Activated CD4-positive, alpha-beta memory T cell treated with anti-CD3 and anti-CD28 coated beads for 36 hours (primary cell): Measurements from ENCODE around the gene FBLN1. TPM values are rescaled to one million over a fixed set of nuclear protein-coding genes. Genes with fewer than 3 reads are reported as not detected.

ENCODE experiments used
- CTCF ChIA-PET: fragments of 350-600 bp; sonication (Branson Sonifier 250); formaldehyde crosslinking; loops from one replicate; lab custom pipeline; 2021; ENCODE audit warnings: antibody characterized with exemption, inconsistent platforms; lab: Charles Lee
- POLR2A ChIA-PET: fragments of 350-600 bp; sonication (Branson Sonifier 250); formaldehyde crosslinking; loops from one replicate; lab custom pipeline; 2021; ENCODE audit warnings: antibody characterized with exemption; lab: Charles Lee
- DNase-seq: peaks from one replicate; pipeline ENCODE4 v3.0.0-alpha.2; 2020
- H3K27ac Mint-ChIP-seq: one replicate; pipeline ENCODE4 v1.8.0; 2021; ENCODE audit warnings: mixed read lengths
- H3K27me3 Mint-ChIP-seq: one replicate; pipeline ENCODE4 v1.8.0; 2021; ENCODE audit warnings: mixed read lengths
- H3K36me3 Mint-ChIP-seq: one replicate; pipeline ENCODE4 v1.8.0; 2021; ENCODE audit warnings: mixed read lengths
- H3K4me1 Mint-ChIP-seq: one replicate; pipeline ENCODE4 v1.8.0; 2021; ENCODE audit warnings: low read depth, mixed read lengths
- H3K4me3 Mint-ChIP-seq: one replicate; pipeline ENCODE4 v1.8.0; 2021; ENCODE audit warnings: mild to moderate bottlenecking, mixed read lengths
- H3K9me3 Mint-ChIP-seq: one replicate; pipeline ENCODE4 v1.8.0; 2021; ENCODE audit warnings: mixed read lengths
- intact Hi-C: fragments of 100-400 bp; cut with micrococcal nuclease; formaldehyde crosslinking; loops from one replicate; pipeline ENCODE4 v1.15.1; 2023
- total RNA-seq, 2 experiments: library from RNA; stranded (reverse); gene quantifications; one replicate each; pipeline ENCODE4 v1.2.3, GENCODE V29; 2021

Gene FBLN1
- total RNA-seq, 2 experiments from 2014 or later: not detected

GRCh38 chr22:45496451-45496941, 6.2 kb upstream of the FBLN1 start:
- Mint-ChIP-seq H3K36me3 (no peaks in the 10 kb centered on the region), H3K4me3 (no peak overlapping the region), H3K27ac (no peak overlapping the region), H3K9me3 (no peaks in the 10 kb centered on the region), H3K27me3 (peaks cover 25% of the 10 kb centered on the region), H3K4me1 (peaks cover 3% of the 10 kb centered on the region)
- ChIA-PET CTCF (interaction anchor here (0.6 kb wide), 1 partner anchor 84 kb away, joined by 3 read pairs; no protein-coding TSS in a partner anchor), POLR2A (no interaction called here)
- intact Hi-C loops: no loop called here
- DNase-seq: no peak

GRCh38 chr22:45497351-45498145, 5.1 kb upstream of the FBLN1 start:
- peaks cover 30% of the 10 kb centered on the region for H3K27me3 Mint-ChIP-seq
- H3K4me1 Mint-ChIP-seq: peaks cover 3% of the 10 kb centered on the region
- intact Hi-C loops: no loop called here
- no peak overlapping the region for H3K4me3 Mint-ChIP-seq
- no peaks in the 10 kb centered on the region for H3K9me3 Mint-ChIP-seq
- DNase-seq: no peak
- H3K27ac Mint-ChIP-seq: no peak overlapping the region
- ChIA-PET CTCF (no interaction called here), POLR2A (no interaction called here)
- H3K36me3 Mint-ChIP-seq: no peaks in the 10 kb centered on the region

- H3K27me3 Mint-ChIP-seq: peaks cover 33% of the 10 kb centered on the region
- CTCF ChIA-PET: no interaction called here
- H3K36me3 Mint-ChIP-seq: no peaks in the 10 kb centered on the region
- H3K27ac Mint-ChIP-seq: no peak overlapping the region
- no peaks in the 10 kb centered on the region for H3K9me3 Mint-ChIP-seq
- H3K4me1 Mint-ChIP-seq: peaks cover 3% of the 10 kb centered on the region
- intact Hi-C loops: no loop called here
- POLR2A ChIA-PET: no interaction called here
- no peak overlapping the region for H3K4me3 Mint-ChIP-seq
- no peak for DNase-seq
These were observed 2.9 kb upstream of the FBLN1 start for GRCh38 chr22:45499746-45500145.

- no peak for DNase-seq
- no peaks in the 10 kb centered on the region for H3K9me3 Mint-ChIP-seq
- ChIA-PET CTCF (no interaction called here), POLR2A (no interaction called here)
- H3K36me3 Mint-ChIP-seq: no peaks in the 10 kb centered on the region
- intact Hi-C loops: no loop called here
- peaks cover 37% of the 10 kb centered on the region for H3K27me3 Mint-ChIP-seq
- no peak overlapping the region for H3K27ac Mint-ChIP-seq
- no peak overlapping the region for H3K4me3 Mint-ChIP-seq
- no peaks in the 10 kb centered on the region for H3K4me1 Mint-ChIP-seq
These were observed 550 bp downstream of the FBLN1 start for GRCh38 chr22:45503050-45503815.

GRCh38 chr22:45503816-45504372, 1.2 kb downstream of the FBLN1 start:
- H3K4me1 Mint-ChIP-seq: no peaks in the 10 kb centered on the region
- no peaks in the 10 kb centered on the region for H3K9me3 Mint-ChIP-seq
- CTCF ChIA-PET: no interaction called here
- no peak overlapping the region for H3K4me3 Mint-ChIP-seq
- no peaks in the 10 kb centered on the region for H3K36me3 Mint-ChIP-seq
- POLR2A ChIA-PET: no interaction called here
- no peak for DNase-seq
- intact Hi-C loops: no loop called here
- no peak overlapping the region for H3K27ac Mint-ChIP-seq
- peaks cover 36% of the 10 kb centered on the region for H3K27me3 Mint-ChIP-seq

GRCh38 chr22:45504373-45505341, 2.0 kb downstream of the FBLN1 start:
- H3K4me1 Mint-ChIP-seq: no peaks in the 10 kb centered on the region
- intact Hi-C loops: no loop called here
- no peaks in the 10 kb centered on the region for H3K9me3 Mint-ChIP-seq
- DNase-seq: no peak
- POLR2A ChIA-PET: no interaction called here
- no peaks in the 10 kb centered on the region for H3K36me3 Mint-ChIP-seq
- CTCF ChIA-PET: no interaction called here
- peaks cover 36% of the 10 kb centered on the region for H3K27me3 Mint-ChIP-seq
- H3K27ac Mint-ChIP-seq: no peak overlapping the region
- H3K4me3 Mint-ChIP-seq: no peak overlapping the region

GRCh38 chr22:45505991-45506747, 3.5 kb downstream of the FBLN1 start:
- DNase-seq: no peak
- Mint-ChIP-seq H3K27ac (no peak overlapping the region), H3K4me1 (no peaks in the 10 kb centered on the region), H3K27me3 (peaks cover 24% of the 10 kb centered on the region), H3K36me3 (no peaks in the 10 kb centered on the region), H3K9me3 (no peaks in the 10 kb centered on the region), H3K4me3 (no peak overlapping the region)
- intact Hi-C loops: no loop called here
- POLR2A ChIA-PET: no interaction called here
- CTCF ChIA-PET: interaction anchor here (0.6 kb wide), 1 partner anchor 829 kb away, joined by 4 read pairs; the partner anchor contains the start of gene TRMU

- intact Hi-C loops: no loop called here
- Mint-ChIP-seq H3K36me3 (no peaks in the 10 kb centered on the region), H3K9me3 (no peaks in the 10 kb centered on the region), H3K27ac (no peak overlapping the region), H3K27me3 (peaks cover 20% of the 10 kb centered on the region), H3K4me3 (no peak overlapping the region), H3K4me1 (no peaks in the 10 kb centered on the region)
- ChIA-PET POLR2A (no interaction called here), CTCF (interaction anchor here (0.6 kb wide), 1 partner anchor 829 kb away, joined by 4 read pairs; the partner anchor contains the start of gene TRMU)
- DNase-seq: no peak
These were observed 4.2 kb downstream of the FBLN1 start for GRCh38 chr22:45506816-45507360.

GRCh38 chr22:45507798-45508197, 5.1 kb downstream of the FBLN1 start:
- no peaks in the 10 kb centered on the region for H3K9me3 Mint-ChIP-seq
- ChIA-PET POLR2A (no interaction called here), CTCF (no interaction called here)
- H3K4me3 Mint-ChIP-seq: no peak overlapping the region
- H3K27me3 Mint-ChIP-seq: peaks cover 18% of the 10 kb centered on the region
- no peaks in the 10 kb centered on the region for H3K36me3 Mint-ChIP-seq
- intact Hi-C loops: no loop called here
- H3K4me1 Mint-ChIP-seq: no peaks in the 10 kb centered on the region
- DNase-seq: no peak
- no peak overlapping the region for H3K27ac Mint-ChIP-seq

GRCh38 chr22:45508814-45509213, 6.1 kb downstream of the FBLN1 start:
- intact Hi-C loops: no loop called here
- Mint-ChIP-seq H3K27ac (no peak overlapping the region), H3K9me3 (no peaks in the 10 kb centered on the region), H3K4me1 (no peaks in the 10 kb centered on the region), H3K36me3 (no peaks in the 10 kb centered on the region), H3K4me3 (no peak overlapping the region), H3K27me3 (peaks cover 13% of the 10 kb centered on the region)
- ChIA-PET CTCF (no interaction called here), POLR2A (no interaction called here)
- no peak for DNase-seq
